Breast epithelium (tissue), 4 donors: ENCODE measurements around the gene ZNF440. TPM values are rescaled to one million over a fixed set of nuclear protein-coding genes. Genes with fewer than 3 reads are reported as not detected.
"Not testable (repeated sequence)": the region's sequence is repeated elsewhere in the genome, so short reads cannot be mapped to it uniquely, and the experiment has no call there.

Experiments
- DNase-seq, 2 donors: peaks; one replicate each; pipeline ENCODE4 v3.0.0-alpha.2; 2019; ENCODE audit warnings: low spot score in 2 of 2
- H3K27ac ChIP-seq, 2 donors: fragments of 200-600 bp; sonication (generic) in 1 of 2; one replicate each; pipeline ENCODE4 v1.5.1; 2016 to 2019; ENCODE audit warnings: mild to moderate bottlenecking in 1 of 2
- H3K27me3 ChIP-seq, 2 donors: fragments of 200-600 bp; sonication (generic) in 1 of 2; one replicate each; pipeline versions ENCODE4 v1.5.1 to v1.6.0; 2017 to 2019; ENCODE audit warnings: control low read depth in 1 of 2, mild to moderate bottlenecking in 1 of 2
- H3K36me3 ChIP-seq: fragments of 200-600 bp; one replicate; pipeline ENCODE4 v1.5.1; 2019
- H3K4me1 ChIP-seq, 2 donors: fragments of 200-600 bp; sonication (generic); one replicate each; pipeline ENCODE4 v1.5.1; 2016 to 2019; ENCODE audit warnings: control low read depth in 1 of 2
- H3K4me3 ChIP-seq, 3 donors: fragments of 200-600 bp; sonication (generic); 1 replicate in 2 of 3; 2 replicates in 1 of 3; pipeline ENCODE4 v1.5.1; 2016 to 2019; ENCODE audit warnings: mild to moderate bottlenecking in 3 of 3, moderate library complexity in 2 of 3
- H3K9me3 ChIP-seq, 2 donors: fragments of 200-600 bp; sonication (generic) in 1 of 2; one replicate each; pipeline ENCODE4 v1.5.1; 2016 to 2019; ENCODE audit warnings: control low read depth in 1 of 2
- CTCF ChIP-seq, 3 donors: fragments of 450-650 bp; IDR thresholded peaks; one replicate each; pipeline ENCODE4 v1.5.1; 2016 to 2017; ENCODE audit warnings: antibody characterized with exemption in 3 of 3, mild to moderate bottlenecking in 3 of 3, moderate library complexity in 3 of 3
- POLR2A ChIP-seq: fragments of 450-650 bp; IDR thresholded peaks from one replicate; pipeline ENCODE4 v1.6.1; 2016; ENCODE audit warnings: antibody characterized with exemption, mild to moderate bottlenecking, moderate library complexity
- POLR2AphosphoS5 ChIP-seq, 3 donors: sonication (generic); formaldehyde crosslinking; IDR thresholded peaks; one replicate each; pipeline ENCODE4 v1.6.1; 2017; ENCODE audit warnings: antibody characterized with exemption in 3 of 3
- intact Hi-C: fragments of 100-400 bp; cut with DNase I; formaldehyde crosslinking; loops from one replicate; pipeline ENCODE4 v1.15.1; 2023; ENCODE audit warnings: low total_unique reads
- total RNA-seq, 3 donors: library from RNA; depleted of rRNA; stranded (reverse); fragments of >200 nt; gene quantifications; one replicate each; pipeline ENCODE4 v1.1.0, GENCODE V29; 2016

ZNF440 gene
- total RNA-seq, 3 donors from 2014 or later, result 9.8 to 16.4 (median 16.0) TPM

- Histone ChIP-seq H3K27ac (no peak overlapping the region), H3K4me1 (no peaks in the 10 kb centered on the region), H3K27me3 (no peaks in the 10 kb centered on the region), H3K36me3 (no peaks in the 10 kb centered on the region), H3K9me3 (peaks cover 10 to 36% of the 10 kb centered on the region in 2 donors), H3K4me3 (no peak overlapping the region)
- TF ChIP-seq POLR2A (no peak), CTCF (IDR thresholded peaks at IDR 0.05) (no peak), POLR2AphosphoS5 (IDR thresholded peaks at IDR 0.05) (no peak)
- DNase-seq, result no peak
- intact Hi-C loops, result no loop called here
Observed at GRCh38 chr19:11853358-11853757, 39.3 kb downstream of the ZNF440 start.

DNA sequence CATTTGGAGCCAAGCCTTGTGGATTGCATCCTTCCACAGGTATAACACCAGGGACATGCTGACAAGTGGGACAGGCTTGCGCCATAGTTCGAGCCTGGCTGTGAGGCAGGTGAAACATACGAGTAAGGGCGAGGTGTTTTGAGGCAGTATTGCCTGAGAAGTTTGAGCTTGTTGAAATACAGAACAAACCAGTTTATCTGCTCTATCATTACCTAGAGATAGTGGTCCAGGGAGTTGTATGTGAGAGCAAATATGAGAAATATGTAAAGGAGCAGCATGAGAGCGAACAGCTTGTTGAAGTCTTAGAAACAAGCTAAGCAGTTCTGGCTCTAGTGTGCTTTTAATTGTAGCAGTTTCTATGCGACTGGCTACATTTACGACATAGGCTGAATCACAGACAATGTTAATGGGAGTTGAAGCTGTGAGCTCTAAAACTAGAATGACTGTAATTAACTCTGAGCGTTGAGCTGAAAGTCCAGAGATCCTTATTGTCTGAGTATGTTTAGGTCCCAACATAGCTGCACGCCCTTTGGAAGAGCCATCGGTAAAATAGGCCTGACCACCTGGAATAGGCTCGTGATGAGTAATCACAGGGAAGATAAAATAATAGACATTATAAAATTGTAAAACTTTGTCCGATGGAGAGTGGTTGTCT is 42.6 kb downstream of the ZNF440 start:
- intact Hi-C loops, result no loop called here

GRCh38 chr19:11860721-11861120 is 46.6 kb downstream of the ZNF440 start:
- Histone ChIP-seq H3K36me3 (no peaks in the 10 kb centered on the region), H3K27me3 (no peaks in the 10 kb centered on the region), H3K27ac (no peak overlapping the region), H3K4me3 (no peak overlapping the region), H3K9me3 (peaks cover 74 to 94% of the 10 kb centered on the region in 2 donors), H3K4me1 (no peaks in the 10 kb centered on the region)
- intact Hi-C loops, result no loop called here
- DNase-seq, result no peak
- no peak for TF ChIP-seq POLR2A
- TF ChIP-seq POLR2AphosphoS5 (IDR thresholded peaks at IDR 0.05), result no peak
- TF ChIP-seq CTCF (IDR thresholded peaks at IDR 0.05), result no peak

More for the DNA sequence above, 42.6 kb downstream of the ZNF440 start:
- no peaks in the 10 kb centered on the region for H3K4me1 ChIP-seq
- H3K4me3 ChIP-seq, result no peak overlapping the region
- H3K27ac ChIP-seq, result no peak overlapping the region
- peaks cover 43 to 70% of the 10 kb centered on the region in 2 donors for H3K9me3 ChIP-seq
- no peaks in the 10 kb centered on the region for H3K36me3 ChIP-seq
- DNase-seq, result no peak
- H3K27me3 ChIP-seq, result no peaks in the 10 kb centered on the region
- TF ChIP-seq CTCF (IDR thresholded peaks at IDR 0.05) (no peak), POLR2A (no peak), POLR2AphosphoS5 (IDR thresholded peaks at IDR 0.05) (no peak)

DNA sequence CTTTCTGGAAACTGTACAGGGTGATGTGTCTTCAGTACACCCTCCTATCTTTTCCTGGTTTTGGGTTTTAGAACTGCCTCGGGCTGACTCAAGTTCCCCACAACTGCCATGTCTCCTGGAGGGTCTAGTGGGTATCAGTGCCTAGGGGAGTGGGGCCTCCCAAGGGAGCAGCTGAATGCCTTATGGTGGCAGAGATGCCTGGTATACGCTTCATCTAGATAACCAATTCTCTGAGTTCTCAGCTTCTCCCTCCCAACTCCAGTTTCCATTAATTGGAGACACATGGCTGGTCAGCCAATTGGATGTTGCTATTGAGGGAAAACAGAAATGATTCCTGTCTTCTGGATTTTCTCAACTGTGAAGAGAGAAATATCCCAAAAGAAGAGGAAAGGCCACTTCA is 47.2 kb downstream of the ZNF440 start:
- peaks cover 80 to 98% of the 10 kb centered on the region in 2 donors for H3K9me3 ChIP-seq
- TF ChIP-seq POLR2A, result no peak
- TF ChIP-seq CTCF (IDR thresholded peaks at IDR 0.05), result no peak
- TF ChIP-seq POLR2AphosphoS5 (IDR thresholded peaks at IDR 0.05), result no peak
- H3K36me3 ChIP-seq, result no peaks in the 10 kb centered on the region

GRCh38 chr19:11867766-11868165 is 53.7 kb downstream of the ZNF440 start:
- intact Hi-C loops, H3K4me1 ChIP-seq, DNase-seq, H3K4me3 ChIP-seq, H3K27me3 ChIP-seq, H3K27ac ChIP-seq: not testable (repeated sequence)
- peaks cover 11% of the 10 kb centered on the region for H3K36me3 ChIP-seq
- H3K9me3 ChIP-seq, result peaks cover 81 to 100% of the 10 kb centered on the region in 2 donors

More for the DNA sequence above, 47.2 kb downstream of the ZNF440 start:
- DNase-seq, result no peak
- Histone ChIP-seq H3K4me3 (no peak overlapping the region), H3K27me3 (no peaks in the 10 kb centered on the region), H3K27ac (no peak overlapping the region), H3K4me1 (no peaks in the 10 kb centered on the region)
- intact Hi-C loops, result no loop called here
